ENCODE data around the gene SH3BP4. TPM values are rescaled to one million over a fixed set of nuclear protein-coding genes. Genes with fewer than 3 reads are reported as not detected.

The SH3BP4 gene
- total RNA-seq, 1 donor from 2014 or later, result 19.2 TPM

DNA sequence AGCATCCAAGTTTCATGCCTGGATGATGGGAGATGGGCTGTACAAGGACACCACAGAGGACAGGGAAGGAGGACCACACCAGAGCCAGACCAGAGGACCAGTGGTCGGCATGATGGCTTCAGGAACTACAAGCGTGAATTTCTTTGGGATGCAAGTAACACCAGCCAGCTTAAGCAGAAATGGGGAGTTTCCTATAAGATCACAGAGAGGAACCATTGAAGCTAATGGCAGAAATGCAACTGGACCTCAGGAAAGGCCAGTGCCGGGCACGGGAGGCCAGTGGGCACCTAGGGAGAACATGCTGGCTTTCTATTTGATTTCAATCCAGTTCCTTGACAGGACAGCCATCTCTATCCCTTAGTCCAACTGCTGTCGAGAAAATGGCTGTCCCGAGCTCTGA is 145.4 kb downstream of the SH3BP4 start:
- peak in 1 of 2 donors; percentile 54 for DNase-seq (ENCODE audit: extremely low spot score in 2 of 2)
- Histone ChIP-seq H3K4me1 (no peaks in the 10 kb centered on the region), H3K9me3 (no peaks in the 10 kb centered on the region), H3K36me3 (no peaks in the 10 kb centered on the region), H3K27ac (no peak overlapping the region), H3K4me3 (no peak overlapping the region), H3K27me3 (no peaks in the 10 kb centered on the region)
- intact Hi-C loops (cut with DNase I), result no loop called here
- TF ChIP-seq, protein P1, sequence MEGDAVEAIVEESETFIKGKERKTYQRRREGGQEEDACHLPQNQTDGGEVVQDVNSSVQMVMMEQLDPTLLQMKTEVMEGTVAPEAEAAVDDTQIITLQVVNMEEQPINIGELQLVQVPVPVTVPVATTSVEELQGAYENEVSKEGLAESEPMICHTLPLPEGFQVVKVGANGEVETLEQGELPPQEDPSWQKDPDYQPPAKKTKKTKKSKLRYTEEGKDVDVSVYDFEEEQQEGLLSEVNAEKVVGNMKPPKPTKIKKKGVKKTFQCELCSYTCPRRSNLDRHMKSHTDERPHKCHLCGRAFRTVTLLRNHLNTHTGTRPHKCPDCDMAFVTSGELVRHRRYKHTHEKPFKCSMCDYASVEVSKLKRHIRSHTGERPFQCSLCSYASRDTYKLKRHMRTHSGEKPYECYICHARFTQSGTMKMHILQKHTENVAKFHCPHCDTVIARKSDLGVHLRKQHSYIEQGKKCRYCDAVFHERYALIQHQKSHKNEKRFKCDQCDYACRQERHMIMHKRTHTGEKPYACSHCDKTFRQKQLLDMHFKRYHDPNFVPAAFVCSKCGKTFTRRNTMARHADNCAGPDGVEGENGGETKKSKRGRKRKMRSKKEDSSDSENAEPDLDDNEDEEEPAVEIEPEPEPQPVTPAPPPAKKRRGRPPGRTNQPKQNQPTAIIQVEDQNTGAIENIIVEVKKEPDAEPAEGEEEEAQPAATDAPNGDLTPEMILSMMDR (IDR thresholded peaks at IDR 0.05), result no peak
- TF ChIP-seq POLR2A (IDR thresholded peaks at IDR 0.05), result no peak
- no peak for TF ChIP-seq POLR2AphosphoS5 (IDR thresholded peaks at IDR 0.05; ENCODE audit: insufficient read depth in 1 of 2, low read depth in 1 of 2)

DNA sequence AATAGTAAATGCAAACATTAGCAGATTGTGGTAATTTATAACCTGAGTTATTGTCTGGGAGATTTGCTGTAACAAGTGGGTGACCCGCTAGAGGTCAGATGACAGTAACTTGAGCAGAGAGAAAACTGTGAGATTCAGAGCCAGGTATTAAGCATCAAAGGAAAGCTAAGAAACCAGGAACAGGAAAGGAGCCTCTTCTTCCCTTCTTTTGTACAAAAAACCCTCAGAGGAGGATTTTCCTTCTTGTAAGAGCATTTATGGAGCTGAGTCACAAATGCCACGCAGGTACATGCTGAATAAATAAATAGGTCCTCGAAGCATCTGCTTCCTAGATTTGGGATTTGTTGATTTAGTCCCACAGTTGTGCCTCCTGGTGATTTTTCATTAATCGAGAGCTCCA is 146.5 kb downstream of the SH3BP4 start:
- no peak for DNase-seq (ENCODE audit: extremely low spot score in 2 of 2)
- H3K4me1 ChIP-seq, result no peaks in the 10 kb centered on the region
- TF ChIP-seq, protein P1 (IDR thresholded peaks at IDR 0.05), result no peak
- TF ChIP-seq POLR2A (IDR thresholded peaks at IDR 0.05) (no peak), POLR2AphosphoS5 (IDR thresholded peaks at IDR 0.05; ENCODE audit: insufficient read depth in 1 of 2, low read depth in 1 of 2) (no peak)
- H3K4me3 ChIP-seq, result no peak overlapping the region
- H3K27ac ChIP-seq, result no peak overlapping the region
- no peaks in the 10 kb centered on the region for H3K9me3 ChIP-seq
- intact Hi-C loops (cut with DNase I), result no loop called here
- no peaks in the 10 kb centered on the region for H3K27me3 ChIP-seq
- H3K36me3 ChIP-seq, result no peaks in the 10 kb centered on the region

DNA sequence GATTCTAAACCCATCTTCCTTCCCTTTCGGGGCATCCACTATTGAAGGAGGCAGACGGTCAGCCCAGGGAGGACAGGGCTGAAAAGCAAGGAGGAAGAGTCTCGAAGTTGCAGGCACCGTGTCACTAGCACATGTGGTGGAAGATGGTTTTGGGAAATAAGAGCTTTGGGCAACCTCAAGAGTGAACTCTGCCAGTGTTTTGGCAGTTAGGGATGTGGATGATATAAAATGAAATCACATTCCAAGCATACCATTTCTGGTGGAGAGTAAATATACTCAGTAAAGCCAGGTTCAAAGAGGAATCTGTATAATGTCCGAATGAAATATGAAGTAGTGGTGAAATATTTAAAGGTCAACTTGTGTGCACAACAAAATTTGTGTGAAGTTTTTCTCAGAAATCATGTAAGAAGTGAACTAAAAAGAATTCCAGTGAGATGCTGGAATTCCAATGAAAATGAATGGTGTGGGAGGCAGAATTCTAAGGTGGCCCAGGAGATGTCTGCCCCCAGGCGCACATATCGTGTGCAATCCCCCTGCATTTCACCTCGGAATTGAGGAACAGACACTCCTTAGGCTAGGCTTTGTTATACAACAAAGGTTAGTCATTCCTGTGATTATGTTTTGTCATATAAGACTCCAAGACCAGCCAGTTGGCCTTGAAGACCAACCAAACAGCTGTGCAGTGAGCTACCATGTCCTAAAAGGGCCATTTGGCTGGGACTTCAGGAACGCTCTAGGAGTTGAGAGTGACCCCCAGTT is 147.1 kb downstream of the SH3BP4 start:
- no peak for DNase-seq (ENCODE audit: extremely low spot score in 2 of 2)

DNA sequence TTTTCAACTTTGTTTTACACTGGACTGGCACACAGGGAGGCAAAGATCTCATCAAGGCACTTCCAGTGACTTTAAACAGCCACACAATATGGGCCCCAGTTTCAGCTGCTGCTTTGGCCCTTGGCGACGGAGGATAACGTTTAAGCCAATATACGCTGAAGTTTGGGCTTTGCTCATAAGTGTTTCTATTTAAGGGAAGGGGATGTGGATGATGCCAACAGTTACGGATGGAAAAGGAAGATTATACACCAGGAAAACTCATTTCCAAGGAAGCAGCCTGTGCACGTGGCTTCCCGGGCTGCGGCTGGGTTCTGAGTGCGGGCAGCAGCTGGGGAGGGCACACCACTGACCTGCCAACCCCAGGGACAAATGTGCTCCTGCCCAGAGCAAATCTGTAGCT is 151.1 kb downstream of the SH3BP4 start:
- H3K4me1 ChIP-seq, result no peaks in the 10 kb centered on the region
- TF ChIP-seq, protein P1 (IDR thresholded peaks at IDR 0.05), result no peak
- TF ChIP-seq POLR2AphosphoS5 (IDR thresholded peaks at IDR 0.05; ENCODE audit: insufficient read depth in 1 of 2, low read depth in 1 of 2) (no peak), POLR2A (IDR thresholded peaks at IDR 0.05) (no peak)
- no peak for DNase-seq (ENCODE audit: extremely low spot score in 2 of 2)
- no peaks in the 10 kb centered on the region for H3K27me3 ChIP-seq
- H3K4me3 ChIP-seq, result no peak overlapping the region
- H3K27ac ChIP-seq, result no peak overlapping the region
- no peaks in the 10 kb centered on the region for H3K36me3 ChIP-seq
- H3K9me3 ChIP-seq, result no peaks in the 10 kb centered on the region
- intact Hi-C loops (cut with DNase I), result no loop called here

More for the DNA sequence above, 147.1 kb downstream of the SH3BP4 start:
- no peaks in the 10 kb centered on the region for H3K27me3 ChIP-seq
- no peak for TF ChIP-seq POLR2A (IDR thresholded peaks at IDR 0.05)
- TF ChIP-seq POLR2AphosphoS5 (IDR thresholded peaks at IDR 0.05; ENCODE audit: insufficient read depth in 1 of 2, low read depth in 1 of 2), result no peak
- TF ChIP-seq, protein P1 (IDR thresholded peaks at IDR 0.05), result no peak
- H3K27ac ChIP-seq, result no peak overlapping the region
- H3K36me3 ChIP-seq, result no peaks in the 10 kb centered on the region
- no peaks in the 10 kb centered on the region for H3K9me3 ChIP-seq
- intact Hi-C loops (cut with DNase I), result no loop called here
- H3K4me3 ChIP-seq, result no peak overlapping the region
- no peaks in the 10 kb centered on the region for H3K4me1 ChIP-seq

All from vagina (tissue), 2 donors.